HepG2 (cell line): ENCODE measurements around the gene BLVRA. TPM values are rescaled to one million over a fixed set of nuclear protein-coding genes. Genes with fewer than 3 reads are reported as not detected.

Source experiments
- CEBPZ ChIP-seq: IDR thresholded peaks from 2 replicates; pipeline ENCODE4 v1.6.1; 2012; ENCODE audit warnings: low read length, improper control_type of control experiment
- CSRNP2 ChIP-seq: sonication (generic); formaldehyde crosslinking; conservative IDR thresholded peaks from 2 replicates; pipeline ENCODE4 v1.8.0; 2022; ENCODE audit warnings: low read depth, missing genetic modification reagents
- FOXO1 ChIP-seq: sonication (generic); formaldehyde crosslinking; IDR thresholded peaks from 2 replicates; pipeline ENCODE4 v1.4.0; 2020; ENCODE audit warnings: missing genetic modification reagents
- KLF13 ChIP-seq: sonication (generic); formaldehyde crosslinking; IDR thresholded peaks from 2 replicates; pipeline ENCODE4 v1.4.0; 2020; ENCODE audit warnings: mild to moderate bottlenecking, missing genetic modification reagents
- MEIS1 ChIP-seq: sonication (generic); formaldehyde crosslinking; IDR thresholded peaks from 2 replicates; pipeline ENCODE4 v1.9.0; 2021; ENCODE audit warnings: mild to moderate bottlenecking, missing genetic modification reagents, moderate library complexity, borderline replicate concordance
- STAT6 ChIP-seq: sonication (generic); formaldehyde crosslinking; IDR thresholded peaks from 2 replicates; pipeline ENCODE4 v1.4.0; 2020; ENCODE audit warnings: missing genetic modification reagents, mild to moderate bottlenecking, borderline replicate concordance
- TFDP1 ChIP-seq: IDR thresholded peaks from 2 replicates; pipeline ENCODE4 v1.6.1; 2016; ENCODE audit warnings: missing compliant biosample characterization, missing genetic modification reagents, borderline replicate concordance
- ZNF362 ChIP-seq: sonication (generic); formaldehyde crosslinking; IDR thresholded peaks from 2 replicates; pipeline ENCODE4 v1.4.0; 2020; ENCODE audit warnings: missing genetic modification reagents, mild to moderate bottlenecking, borderline replicate concordance
- ZXDC ChIP-seq: sonication (generic); formaldehyde crosslinking; IDR thresholded peaks from 2 replicates; pipeline ENCODE4 v1.5.0; 2020; ENCODE audit warnings: mild to moderate bottlenecking, missing genetic modification reagents
- polyA plus RNA-seq, 8 experiments: library from polyadenylated mRNA; depleted of rRNA in 3 of 8; stranded (reverse) in 7 of 8; unstranded in 1 of 8; fragments of >200 nt; fragmentation: Illumina TruSeq in 4 of 8; extraction: Trizol in 4 of 8; gene quantifications; 2 replicates each; pipeline versions ENCODE4 v1.2.1 to v1.2.3, GENCODE V29; 2011 to 2016; ENCODE audit warnings: low read depth in 4 of 8, missing spikeins in 1 of 8, mixed read lengths in 1 of 8; ENCODE audit not compliant: insufficient read depth in 1 of 8
- total RNA-seq, 5 experiments: library from RNA; depleted of rRNA; stranded (reverse); fragments of >200 nt; fragmentation: Illumina TruSeq; extraction: Trizol; gene quantifications; 2 replicates each; pipeline ENCODE4 v1.2.3, GENCODE V29; 2016; ENCODE audit warnings: low read depth in 1 of 5

The BLVRA gene
- total and polyA plus RNA-seq, 2 of the 13 experiments (the other 11 are each of a cell fraction or from before 2014, with no cell fraction given), result 39.2 to 64.2 TPM

GRCh38 chr7:43726466-43726865 is 32.0 kb upstream of the BLVRA start (continued):
- TF ChIP-seq CEBPZ (no peak), KLF13 (CRISPR knock-in tag) (no peak), MEIS1 (CRISPR knock-in tag) (no peak), ZNF362 (CRISPR knock-in tag) (no peak), ZXDC (CRISPR knock-in tag) (no peak), TFDP1 (no peak), CSRNP2 (CRISPR knock-in tag) (no peak), FOXO1 (no peak), STAT6 (CRISPR knock-in tag) (no peak)
